GM12801 (cell line): Measurements from ENCODE around the gene DAAM2.

Experiments used
- CTCF ChIP-seq: IDR thresholded peaks from one replicate; pipeline ENCODE4 v1.5.1; 2011; ENCODE audit warnings: control low read depth; ENCODE audit not compliant: insufficient read length; ENCODE audit errors: extremely low read depth

The DAAM2 gene

GRCh38 chr6:39931607-39932006, 139.4 kb downstream of the DAAM2 start:
- no peak for TF ChIP-seq CTCF

GRCh38 chr6:39932386-39932910, 140.3 kb downstream of the DAAM2 start:
- TF ChIP-seq CTCF, result no peak

- TF ChIP-seq CTCF, result no peak
These were observed 141.5 kb downstream of the DAAM2 start for GRCh38 chr6:39933669-39934130.

- TF ChIP-seq CTCF, result no peak
These were observed 142.1 kb downstream of the DAAM2 start, which contains the start of gene MOCS1 for GRCh38 chr6:39934131-39934757. Gene MOCS1, minus strand, starts transcription at chr6:39934462. Its CDS starts 45 bp downstream, at chr6:39934417.

- TF ChIP-seq CTCF, result no peak
These were observed 143.1 kb downstream of the DAAM2 start for GRCh38 chr6:39935241-39935640.

GRCh38 chr6:39936857-39937256, 144.7 kb downstream of the DAAM2 start:
- no peak for TF ChIP-seq CTCF

- no peak for TF ChIP-seq CTCF
These were observed 145.6 kb downstream of the DAAM2 start for GRCh38 chr6:39937686-39938333.
